OCI-LY7 (cell line): ENCODE data around the gene UQCRQ. TPM values are rescaled to one million over a fixed set of nuclear protein-coding genes. Genes with fewer than 3 reads are reported as not detected.

Source experiments
- BruUV-seq: library from RNA; stranded (reverse); fragments of 400-500 nt; replicated peaks from 2 replicates; lab custom pipeline; 2021; lab: Mats Ljungman, UMichigan
- CTCF ChIA-PET: fragments of 300-600 bp; sonication (Branson Sonifier 250); formaldehyde crosslinking; loops from one replicate; lab custom pipeline; 2022; ENCODE audit warnings: antibody characterized with exemption; ENCODE audit not compliant: unreplicated experiment; lab: Charles Lee
- POLR2A ChIA-PET: fragments of 300-600 bp; sonication (Branson Sonifier 250); formaldehyde crosslinking; loops from one replicate; lab custom pipeline; 2022; ENCODE audit warnings: antibody characterized with exemption; lab: Charles Lee
- DNase-seq: peaks from one replicate; pipeline ENCODE4 v3.0.0-alpha.2; 2015; ENCODE audit warnings: low spot score
- H2AFZ ChIP-seq: fragments of 200-600 bp; sonication (generic), shearing (Covaris generic); 2 replicates; pipeline ENCODE4 v1.6.1; 2014; ENCODE audit warnings: mild to moderate bottlenecking, antibody characterized with exemption, low read length, moderate library complexity
- H3K27ac ChIP-seq: fragments of 200-600 bp; sonication (generic); 2 replicates; pipeline ENCODE4 v1.5.1; 2014; ENCODE audit warnings: mixed run types, low read depth, mild to moderate bottlenecking, moderate library complexity, low read length, inconsistent platforms; ENCODE audit not compliant: poor library complexity, severe bottlenecking
- H3K36me3 ChIP-seq: fragments of 200-600 bp; sonication (generic); 2 replicates; pipeline ENCODE4 v1.6.1; 2014; ENCODE audit warnings: mild to moderate bottlenecking, antibody characterized with exemption, low read length, moderate library complexity, mixed read lengths; ENCODE audit not compliant: insufficient read depth
- H3K4me1 ChIP-seq: fragments of 200-600 bp; sonication (generic); 2 replicates; pipeline ENCODE4 v1.5.1; 2014; ENCODE audit warnings: mild to moderate bottlenecking, low read length; ENCODE audit not compliant: insufficient read depth, poor library complexity, severe bottlenecking
- H3K4me2 ChIP-seq: fragments of 200-600 bp; sonication (generic); 2 replicates; pipeline ENCODE4 v1.6.1; 2014; ENCODE audit warnings: mild to moderate bottlenecking, low read length
- H3K4me3 ChIP-seq: fragments of 200-600 bp; sonication (generic); 2 replicates; pipeline ENCODE4 v1.5.1; 2014; ENCODE audit warnings: mild to moderate bottlenecking, low read depth, low read length; ENCODE audit not compliant: poor library complexity, severe bottlenecking
- H3K79me2 ChIP-seq: fragments of 200-600 bp; sonication (generic); 2 replicates; pipeline ENCODE4 v1.6.1; 2016; ENCODE audit warnings: low read depth, mild to moderate bottlenecking, low read length, moderate library complexity, mixed read lengths; ENCODE audit not compliant: insufficient read depth
- H3K9me2 ChIP-seq: fragments of 200-600 bp; sonication (generic); 2 replicates; pipeline ENCODE4 v1.6.1; 2016; ENCODE audit warnings: mild to moderate bottlenecking, low read length, mixed read lengths; ENCODE audit not compliant: insufficient read depth
- H3K9me3 ChIP-seq: fragments of 200-600 bp; sonication (generic); 2 replicates; pipeline ENCODE4 v1.6.1; 2014; ENCODE audit warnings: mild to moderate bottlenecking, mixed run types, low read length, mixed read lengths
- H4K20me1 ChIP-seq: fragments of 200-600 bp; sonication (generic); 2 replicates; pipeline ENCODE4 v1.6.1; 2014; ENCODE audit warnings: mild to moderate bottlenecking, antibody characterized with exemption, low read length, moderate library complexity, mixed read lengths; ENCODE audit not compliant: insufficient read depth
- EZH2phosphoT487 ChIP-seq: fragments of 200-600 bp; sonication (generic); IDR thresholded peaks from 2 replicates; pipeline ENCODE4 v1.6.1; 2018; ENCODE audit warnings: low read depth, borderline replicate concordance, mild to moderate bottlenecking, mixed run types, antibody characterized with exemption, low read length, moderate library complexity, mixed read lengths
- intact Hi-C: fragments of 100-400 bp; cut with micrococcal nuclease; formaldehyde crosslinking; loops from one replicate; pipeline ENCODE4 v1.10.0; 2022; ENCODE audit not compliant: unreplicated experiment
- total RNA-seq, 2 experiments: library from RNA; depleted of rRNA in 1 of 2; stranded (reverse); fragments of >200 nt in 1 of 2; shearing (Covaris generic) in 1 of 2; gene quantifications; 2 replicates each; pipeline ENCODE4 v1.2.3, GENCODE V29; 2014 to 2022
- TF ChIP-seq, protein P1 (sequence below): fragments of 200-600 bp; sonication (generic); conservative IDR thresholded peaks from 2 replicates; pipeline ENCODE4 v1.5.1; 2014; ENCODE audit warnings: mild to moderate bottlenecking, antibody characterized with exemption, low read length, moderate library complexity, mixed read lengths

Gene UQCRQ
- total RNA-seq, 2 experiments from 2014 or later, result 140 to 310 TPM

DNA sequence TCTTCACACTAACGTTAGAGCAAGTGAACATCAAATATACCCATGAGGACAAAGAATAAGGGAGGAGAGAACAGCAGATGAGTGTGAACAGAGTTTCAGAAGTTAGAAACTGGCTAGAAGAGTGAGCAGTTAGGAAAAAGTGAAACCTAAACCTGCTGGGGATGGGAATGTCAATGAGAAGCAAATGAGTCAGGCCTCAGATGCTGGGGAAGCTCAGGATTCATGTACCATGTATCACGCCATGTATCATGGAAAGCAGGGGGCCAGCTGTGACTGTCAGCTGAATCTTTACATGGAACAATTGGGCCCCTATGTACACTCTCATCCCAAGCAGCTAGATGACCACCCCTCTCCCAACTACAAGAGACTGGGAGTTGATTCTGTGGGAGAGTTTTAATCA is 16.4 kb upstream of the UQCRQ start:
- no peak overlapping the region for H2AFZ ChIP-seq
- intact Hi-C loops, result no loop called here
- no peaks in the 10 kb centered on the region for H3K79me2 ChIP-seq
- no peak overlapping the region for H3K4me2 ChIP-seq
- POLR2A ChIA-PET, result interaction anchor here (1.2 kb wide), 1 partner anchor 10 kb away, joined by 3 read pairs; no protein-coding TSS in a partner anchor
- BruUV-seq, result no TSS peak
- no peaks in the 10 kb centered on the region for H3K4me1 ChIP-seq
- H3K9me3 ChIP-seq, result no peaks in the 10 kb centered on the region
- H3K9me2 ChIP-seq, result no peaks in the 10 kb centered on the region
- H3K4me3 ChIP-seq, result no peak overlapping the region
- TF ChIP-seq, protein P1, sequence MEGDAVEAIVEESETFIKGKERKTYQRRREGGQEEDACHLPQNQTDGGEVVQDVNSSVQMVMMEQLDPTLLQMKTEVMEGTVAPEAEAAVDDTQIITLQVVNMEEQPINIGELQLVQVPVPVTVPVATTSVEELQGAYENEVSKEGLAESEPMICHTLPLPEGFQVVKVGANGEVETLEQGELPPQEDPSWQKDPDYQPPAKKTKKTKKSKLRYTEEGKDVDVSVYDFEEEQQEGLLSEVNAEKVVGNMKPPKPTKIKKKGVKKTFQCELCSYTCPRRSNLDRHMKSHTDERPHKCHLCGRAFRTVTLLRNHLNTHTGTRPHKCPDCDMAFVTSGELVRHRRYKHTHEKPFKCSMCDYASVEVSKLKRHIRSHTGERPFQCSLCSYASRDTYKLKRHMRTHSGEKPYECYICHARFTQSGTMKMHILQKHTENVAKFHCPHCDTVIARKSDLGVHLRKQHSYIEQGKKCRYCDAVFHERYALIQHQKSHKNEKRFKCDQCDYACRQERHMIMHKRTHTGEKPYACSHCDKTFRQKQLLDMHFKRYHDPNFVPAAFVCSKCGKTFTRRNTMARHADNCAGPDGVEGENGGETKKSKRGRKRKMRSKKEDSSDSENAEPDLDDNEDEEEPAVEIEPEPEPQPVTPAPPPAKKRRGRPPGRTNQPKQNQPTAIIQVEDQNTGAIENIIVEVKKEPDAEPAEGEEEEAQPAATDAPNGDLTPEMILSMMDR, result no peak
- no peak for TF ChIP-seq EZH2phosphoT487
- H4K20me1 ChIP-seq, result no peaks in the 10 kb centered on the region
- DNase-seq, result no peak
- CTCF ChIA-PET, result no interaction called here
- no peaks in the 10 kb centered on the region for H3K36me3 ChIP-seq
- H3K27ac ChIP-seq, result no peak overlapping the region

DNA sequence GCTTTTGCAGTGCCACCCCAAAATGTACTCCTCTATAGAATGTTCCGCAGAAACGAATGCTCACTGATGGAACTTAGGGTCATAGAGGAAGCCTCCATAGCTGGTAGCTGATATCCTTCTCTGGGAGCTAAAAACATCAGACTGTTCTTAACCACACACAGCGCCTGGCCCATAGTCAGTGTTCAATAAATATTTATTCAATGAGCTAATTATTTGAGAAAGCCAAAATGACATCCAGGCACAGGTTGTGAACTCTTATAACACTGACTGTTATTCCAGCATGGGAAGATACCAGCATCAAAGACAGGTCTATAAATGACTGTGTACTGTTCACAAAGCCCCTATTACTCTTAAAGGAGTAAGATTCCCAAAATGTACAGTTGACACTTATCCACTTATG is 13.1 kb upstream of the UQCRQ start:
- H3K27ac ChIP-seq, result no peak overlapping the region
- no peaks in the 10 kb centered on the region for H3K9me3 ChIP-seq
- no peaks in the 10 kb centered on the region for H3K9me2 ChIP-seq
- no peaks in the 10 kb centered on the region for H3K4me1 ChIP-seq
- H3K79me2 ChIP-seq, result no peaks in the 10 kb centered on the region
- POLR2A ChIA-PET, result interaction anchor here (0.7 to 2.4 kb wide), 4 partner anchors 8 to 214 kb away, joined by 3 to 15 read pairs (median 6); partner anchors contain the start of genes GDF9 and UQCRQ
- CTCF ChIA-PET, result interaction anchor here (1.1 kb wide), 1 partner anchor 482 kb away, joined by 3 read pairs; no protein-coding TSS in a partner anchor
- TF ChIP-seq, protein P1, result no peak
- no peak for TF ChIP-seq EZH2phosphoT487
- H3K4me2 ChIP-seq, result no peak overlapping the region
- H2AFZ ChIP-seq, result no peak overlapping the region
- BruUV-seq, result no TSS peak
- H4K20me1 ChIP-seq, result no peaks in the 10 kb centered on the region
- H3K36me3 ChIP-seq, result no peaks in the 10 kb centered on the region
- no peak overlapping the region for H3K4me3 ChIP-seq
- intact Hi-C loops, result no loop called here
- DNase-seq, result no peak

DNA sequence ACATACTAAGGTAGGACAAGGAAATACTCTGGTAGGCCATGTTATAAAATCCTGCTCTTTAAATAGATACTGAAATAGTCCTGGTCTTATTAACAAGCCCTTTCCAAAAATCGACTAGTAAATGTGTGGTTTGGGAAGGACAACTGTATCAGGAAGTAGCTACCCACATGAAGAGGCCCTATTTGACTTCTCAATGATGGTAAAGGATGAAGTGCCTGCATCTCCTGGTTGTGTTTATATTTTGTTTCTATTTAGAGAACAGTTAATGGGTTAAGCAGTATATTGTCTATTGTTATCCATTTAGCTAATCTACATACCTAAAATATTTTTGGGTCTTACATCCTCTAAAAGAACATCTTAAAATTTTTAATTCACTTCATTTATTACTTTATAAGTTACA is 12.7 kb upstream of the UQCRQ start:
- no peak overlapping the region for H3K4me2 ChIP-seq
- no peaks in the 10 kb centered on the region for H3K36me3 ChIP-seq

More for the DNA sequence above, 12.7 kb upstream of the UQCRQ start:
- ChIA-PET POLR2A (interaction anchor here (0.7 to 2.4 kb wide), 4 partner anchors 8 to 214 kb away, joined by 3 to 15 read pairs (median 6); partner anchors contain the start of genes GDF9 and UQCRQ), CTCF (interaction anchor here (1.1 to 1.2 kb wide), 2 partner anchors 10 to 481 kb away, joined by 3 read pairs; no protein-coding TSS in a partner anchor)
- Histone ChIP-seq H3K9me3 (no peaks in the 10 kb centered on the region), H3K9me2 (no peaks in the 10 kb centered on the region), H3K27ac (no peak overlapping the region), H4K20me1 (no peaks in the 10 kb centered on the region), H2AFZ (no peak overlapping the region), H3K79me2 (no peaks in the 10 kb centered on the region), H3K4me1 (no peaks in the 10 kb centered on the region), H3K4me3 (no peak overlapping the region)
- no TSS peak for BruUV-seq
- no peak for DNase-seq
- no peak for TF ChIP-seq EZH2phosphoT487
- TF ChIP-seq, protein P1, result no peak
- intact Hi-C loops, result no loop called here
